Epithelial cell of proximal tubule (primary cell): ENCODE results near the gene GCDH. TPM values are rescaled to one million over a fixed set of nuclear protein-coding genes. Genes with fewer than 3 reads are reported as not detected.

Experiments used
- DNase-seq: peaks from one replicate; pipeline ENCODE4 v3.0.0-alpha.2; 2011; ENCODE audit warnings: low read depth
- H3K4me3 ChIP-seq: 2 replicates; pipeline ENCODE4 v1.5.1; 2011; ENCODE audit warnings: low read depth, mild to moderate bottlenecking, low read length
- CTCF ChIP-seq: conservative IDR thresholded peaks from 2 replicates; pipeline ENCODE4 v1.5.1; 2012; ENCODE audit warnings: low read depth, mild to moderate bottlenecking, low read length
- total RNA-seq: library from RNA; depleted of rRNA; stranded (reverse); fragments of >200 nt; gene quantifications from 2 replicates; pipeline ENCODE4 v1.2.3, GENCODE V29; 2015

Gene GCDH
- total RNA-seq, 1 donor from 2014 or later = 43.4 TPM

- DNase-seq = peak; percentile 89
- H3K4me3 ChIP-seq = peak within 1 kb of the TSS; percentile 79
- no peak for TF ChIP-seq CTCF
These were observed 47.2 kb downstream of the GCDH start, which contains the start of gene CALR for GRCh38 chr19:12937927-12938778. Gene CALR, plus strand, starts transcription at chr19:12938609. Its CDS starts 71 bp downstream, at chr19:12938680.

GRCh38 chr19:12938779-12939601 lies 48.0 kb downstream of the GCDH start:
- DNase-seq = no peak

GRCh38 chr19:12939975-12940423 lies 49.0 kb downstream of the GCDH start:
- no peak for DNase-seq
- H3K4me3 ChIP-seq = peak overlapping the region; percentile 79
- TF ChIP-seq CTCF = no peak

More at GRCh38 chr19:12938779-12939601, 48.0 kb downstream of the GCDH start:
- H3K4me3 ChIP-seq = peak overlapping the region; percentile 79
- peak; percentile 23 for TF ChIP-seq CTCF

- no peak for DNase-seq
- H3K4me3 ChIP-seq = peak overlapping the region; percentile 79
- TF ChIP-seq CTCF = no peak
These were observed 49.9 kb downstream of the GCDH start for GRCh38 chr19:12940897-12941296.

- no peak for TF ChIP-seq CTCF
- DNase-seq = no peak
- no peak overlapping the region for H3K4me3 ChIP-seq
These were observed 52.6 kb downstream of the GCDH start for GRCh38 chr19:12943437-12944044.

GRCh38 chr19:12944104-12944674 lies 53.2 kb downstream of the GCDH start:
- TF ChIP-seq CTCF = no peak
- no peak overlapping the region for H3K4me3 ChIP-seq
- DNase-seq = no peak
